Osteocyte (in vitro differentiated cells): Measurements from ENCODE around the gene PRKCQ. TPM values are rescaled to one million over a fixed set of nuclear protein-coding genes. Genes with fewer than 3 reads are reported as not detected.

Source experiments
- DNase-seq: peaks from one replicate; pipeline ENCODE4 v3.0.0; 2021; ENCODE audit warnings: mixed read lengths; ENCODE audit not compliant: unreplicated experiment; ENCODE audit errors: extremely low spot score
- H3K27ac Mint-ChIP-seq: one replicate; pipeline ENCODE4 v1.8.0; 2021; ENCODE audit warnings: mild to moderate bottlenecking, mixed read lengths; ENCODE audit not compliant: unreplicated experiment
- H3K27me3 Mint-ChIP-seq: one replicate; pipeline ENCODE4 v1.8.0; 2021; ENCODE audit warnings: mixed read lengths; ENCODE audit not compliant: unreplicated experiment
- H3K36me3 Mint-ChIP-seq: one replicate; pipeline ENCODE4 v1.8.0; 2021; ENCODE audit warnings: mixed read lengths; ENCODE audit not compliant: unreplicated experiment
- H3K4me1 Mint-ChIP-seq: one replicate; pipeline ENCODE4 v1.8.0; 2021; ENCODE audit warnings: mixed read lengths; ENCODE audit not compliant: unreplicated experiment
- H3K4me3 Mint-ChIP-seq: one replicate; pipeline ENCODE4 v1.8.0; 2021; ENCODE audit warnings: mild to moderate bottlenecking, moderate library complexity, mixed read lengths; ENCODE audit not compliant: unreplicated experiment
- H3K9me3 Mint-ChIP-seq: one replicate; pipeline ENCODE4 v1.8.0; 2021; ENCODE audit warnings: mixed read lengths; ENCODE audit not compliant: unreplicated experiment
- CTCF ChIP-seq: fragments of 200-600 bp; sonication (generic); IDR thresholded peaks from 2 replicates; pipeline ENCODE4 v1.5.0; 2021; ENCODE audit warnings: antibody characterized with exemption, mild to moderate bottlenecking, moderate library complexity
- total RNA-seq: library from RNA; stranded (reverse); gene quantifications from 2 replicates; pipeline ENCODE4 v1.2.1, GENCODE V29; 2021

PRKCQ gene
- total RNA-seq, 1 donor from 2014 or later: 0.11 TPM

GRCh38 chr10:6542999-6543430, 37.1 kb downstream of the PRKCQ start:
- H3K4me1 Mint-ChIP-seq: no peaks in the 10 kb centered on the region
- no peaks in the 10 kb centered on the region for H3K9me3 Mint-ChIP-seq
- TF ChIP-seq CTCF: no peak
- no peaks in the 10 kb centered on the region for H3K36me3 Mint-ChIP-seq
- H3K4me3 Mint-ChIP-seq: no peak overlapping the region
- peaks cover 6% of the 10 kb centered on the region for H3K27me3 Mint-ChIP-seq
- no peak overlapping the region for H3K27ac Mint-ChIP-seq
- DNase-seq: no peak

GRCh38 chr10:6539833-6540232, 40.2 kb downstream of the PRKCQ start:
- no peak overlapping the region for H3K4me3 Mint-ChIP-seq
- H3K4me1 Mint-ChIP-seq: no peaks in the 10 kb centered on the region
- no peak for DNase-seq
- no peak for TF ChIP-seq CTCF
- H3K36me3 Mint-ChIP-seq: no peaks in the 10 kb centered on the region
- H3K9me3 Mint-ChIP-seq: no peaks in the 10 kb centered on the region
- H3K27me3 Mint-ChIP-seq: peaks cover 9% of the 10 kb centered on the region
- H3K27ac Mint-ChIP-seq: no peak overlapping the region

GRCh38 chr10:6537770-6538169, 42.3 kb downstream of the PRKCQ start:
- Mint-ChIP-seq H3K27ac (no peak overlapping the region), H3K4me3 (no peak overlapping the region)

GRCh38 chr10:6536102-6536501, 44.0 kb downstream of the PRKCQ start:
- H3K27me3 Mint-ChIP-seq: peaks cover 7% of the 10 kb centered on the region

More at GRCh38 chr10:6537770-6538169, 42.3 kb downstream of the PRKCQ start:
- no peaks in the 10 kb centered on the region for H3K4me1 Mint-ChIP-seq
- peak; percentile 56 for DNase-seq
- peaks cover 10% of the 10 kb centered on the region for H3K27me3 Mint-ChIP-seq
- no peaks in the 10 kb centered on the region for H3K9me3 Mint-ChIP-seq
- H3K36me3 Mint-ChIP-seq: no peaks in the 10 kb centered on the region
- TF ChIP-seq CTCF: no peak

GRCh38 chr10:6535156-6535764, 44.8 kb downstream of the PRKCQ start:
- TF ChIP-seq CTCF: no peak
- Mint-ChIP-seq H3K27ac (no peak overlapping the region), H3K9me3 (no peaks in the 10 kb centered on the region)

More at GRCh38 chr10:6536102-6536501, 44.0 kb downstream of the PRKCQ start:
- no peaks in the 10 kb centered on the region for H3K4me1 Mint-ChIP-seq
- peak; percentile 73 for DNase-seq
- TF ChIP-seq CTCF: no peak
- H3K9me3 Mint-ChIP-seq: no peaks in the 10 kb centered on the region
- H3K27ac Mint-ChIP-seq: no peak overlapping the region
- H3K36me3 Mint-ChIP-seq: no peaks in the 10 kb centered on the region
- no peak overlapping the region for H3K4me3 Mint-ChIP-seq

More at GRCh38 chr10:6535156-6535764, 44.8 kb downstream of the PRKCQ start:
- Mint-ChIP-seq H3K36me3 (no peaks in the 10 kb centered on the region), H3K27me3 (peaks cover 7% of the 10 kb centered on the region), H3K4me3 (no peak overlapping the region), H3K4me1 (no peaks in the 10 kb centered on the region)
- DNase-seq: peak; percentile 51
